Endometrial microvascular endothelial cells (primary cell): ENCODE results near the gene HOXA3. TPM values are rescaled to one million over a fixed set of nuclear protein-coding genes. Genes with fewer than 3 reads are reported as not detected.

Experiments
- total RNA-seq: library from RNA; depleted of rRNA; stranded (reverse); fragments of >200 nt; gene quantifications from one replicate; pipeline ENCODE4 v1.2.3, GENCODE V29; 2015; ENCODE audit errors: inconsistent ontology term

The HOXA3 gene
- total RNA-seq, 1 donor from 2014 or later = 6.6 TPM

Other genes with a start within 250 kb of the HOXA3 start
- gene HOXA1, start 56.6 kb downstream of the HOXA3 start, total RNA-seq = 0.65 TPM
- not detected for gene HOXA2, start 49.9 kb downstream of the HOXA3 start, total RNA-seq
- 0.93 TPM for gene HOXA4, start 21.8 kb downstream of the HOXA3 start, total RNA-seq
- 4.4 TPM for gene HOXA5, start 8.9 kb downstream of the HOXA3 start, total RNA-seq
- gene HOXA6, start 4.8 kb downstream of the HOXA3 start, total RNA-seq = 6.0 TPM
- gene HOXA7, start 4.1 kb upstream of the HOXA3 start, total RNA-seq = 10.0 TPM
- 47.0 TPM for gene HOXA9, start 13.0 kb upstream of the HOXA3 start, total RNA-seq
- gene HOXA10, start 21.7 kb upstream of the HOXA3 start, total RNA-seq = 9.8 TPM
- gene HOXA11, start 32.6 kb upstream of the HOXA3 start, total RNA-seq = 7.3 TPM
- 0.09 TPM for gene HOXA13, start 47.5 kb upstream of the HOXA3 start, total RNA-seq
- not detected for gene EVX1, start 90.2 kb upstream of the HOXA3 start, total RNA-seq